Stimulated activated CD8-positive, alpha-beta memory T cell treated with anti-CD3 and anti-CD28 coated beads, Interleukin-12 subunit alpha, Interleukin-12 subunit beta, amount 100 ng/mL, for 1 hour (primary cell): ENCODE measurements around the gene TRIM50.
"Not testable (repeated sequence)": the region's sequence is repeated elsewhere in the genome, so short reads cannot be mapped to it uniquely, and the experiment has no call there.

Experiments used
- DNase-seq: peaks from one replicate; pipeline ENCODE4 v3.0.0-alpha.2; 2020; ENCODE audit warnings: low read depth

The TRIM50 gene

DNA sequence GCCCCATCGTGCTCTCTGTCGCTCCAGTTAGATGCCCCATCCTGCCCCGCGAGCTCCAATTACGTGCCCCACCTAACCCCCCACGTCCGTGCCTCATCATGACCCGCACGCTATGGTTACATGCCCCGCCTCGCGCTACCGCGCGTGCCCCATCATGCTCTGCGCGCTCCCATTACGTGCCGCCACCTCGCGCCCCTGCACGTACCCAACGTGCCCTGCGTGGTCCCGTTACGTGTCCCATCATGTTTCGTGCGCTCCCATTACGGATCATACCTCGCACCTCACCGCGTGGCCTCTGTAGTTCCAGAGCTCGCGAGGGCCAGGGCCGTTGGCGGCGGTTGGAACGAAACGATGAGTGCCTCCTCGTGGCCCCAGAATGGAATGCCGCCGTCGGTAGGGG is at the start of gene TRIM50, which contains the start of gene FKBP6:
Gene TRIM50, minus strand, starts transcription at position 161 of the 400 bp plus-strand sequence. CDS start 3,295 bp downstream, outside the sequence.
Gene FKBP6, plus strand, starts transcription at position 240 of the 400 bp plus-strand sequence. CDS start 268 bp downstream, outside the sequence.
- DNase-seq, result not testable (repeated sequence)

DNA sequence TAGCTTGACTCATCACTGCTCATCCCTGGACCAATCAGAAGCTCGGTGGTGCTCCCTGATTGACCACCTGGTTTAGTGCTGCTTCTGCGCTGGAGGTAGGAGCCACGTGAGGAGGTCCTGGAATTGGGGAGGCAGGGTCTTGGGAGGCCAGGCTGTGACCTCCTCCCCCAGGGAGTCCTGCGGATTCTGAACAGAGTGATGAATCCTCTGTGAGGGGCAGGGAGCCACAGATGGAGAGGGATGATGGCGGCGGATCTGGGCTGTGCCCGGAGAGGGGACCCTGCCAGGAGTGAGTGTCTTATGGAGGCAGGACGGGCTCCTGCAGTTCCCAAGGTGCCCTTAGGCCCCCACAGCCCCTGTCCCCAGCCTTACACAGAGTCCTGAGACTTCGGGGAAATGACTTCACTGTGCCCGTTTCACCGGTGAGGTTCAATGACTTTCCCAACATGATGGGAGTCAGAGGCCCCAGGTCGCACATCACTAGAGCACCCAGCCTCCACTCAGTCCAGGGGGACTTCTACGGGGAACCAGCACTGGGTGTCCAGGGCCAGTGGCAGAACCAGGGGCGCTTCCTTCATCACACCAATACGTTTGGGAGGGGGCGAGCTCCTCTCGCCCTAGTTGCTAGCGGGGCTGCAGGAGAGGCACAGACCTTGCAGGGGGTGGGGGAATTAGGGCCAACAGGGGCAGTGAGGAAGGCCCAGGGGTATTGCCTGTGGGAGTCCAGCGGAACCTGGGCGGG is 49.0 kb upstream of the TRIM50 start:
- DNase-seq, result no peak

DNA sequence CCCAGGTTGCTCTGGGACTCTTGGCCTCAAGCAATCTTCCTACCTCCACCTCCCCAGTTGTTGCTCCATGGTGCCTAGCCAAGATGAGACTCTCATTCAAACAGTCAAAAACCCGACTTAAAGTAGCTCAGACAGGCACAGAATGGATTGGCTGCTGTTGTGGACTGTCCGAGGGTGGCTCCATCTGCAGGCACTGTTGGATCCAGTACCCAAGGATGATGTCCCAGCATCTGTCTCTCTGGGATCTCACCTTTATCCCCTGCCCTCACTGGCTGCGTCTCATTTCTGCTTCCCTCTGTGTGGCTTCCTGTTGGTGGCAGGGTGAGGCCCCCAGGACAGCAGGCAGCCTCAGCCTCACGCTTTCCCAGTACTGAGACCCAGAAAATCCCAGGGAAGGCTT is 48.4 kb upstream of the TRIM50 start:
- DNase-seq, result not testable (repeated sequence)

GRCh38 chr7:73373741-73374140 is 45.9 kb upstream of the TRIM50 start:
- DNase-seq, result no peak

GRCh38 chr7:73369622-73370021 is 41.7 kb upstream of the TRIM50 start:
- no peak for DNase-seq

GRCh38 chr7:73369009-73369408 is 41.1 kb upstream of the TRIM50 start:
- DNase-seq, result no peak

- no peak for DNase-seq
These were observed 39.1 kb upstream of the TRIM50 start for GRCh38 chr7:73366990-73367389.

GRCh38 chr7:73366127-73366526 is 38.2 kb upstream of the TRIM50 start:
- DNase-seq, result no peak

GRCh38 chr7:73364006-73364728 is 36.3 kb upstream of the TRIM50 start:
- no peak for DNase-seq

- no peak for DNase-seq
These were observed 35.5 kb upstream of the TRIM50 start for GRCh38 chr7:73363225-73364005.

DNA sequence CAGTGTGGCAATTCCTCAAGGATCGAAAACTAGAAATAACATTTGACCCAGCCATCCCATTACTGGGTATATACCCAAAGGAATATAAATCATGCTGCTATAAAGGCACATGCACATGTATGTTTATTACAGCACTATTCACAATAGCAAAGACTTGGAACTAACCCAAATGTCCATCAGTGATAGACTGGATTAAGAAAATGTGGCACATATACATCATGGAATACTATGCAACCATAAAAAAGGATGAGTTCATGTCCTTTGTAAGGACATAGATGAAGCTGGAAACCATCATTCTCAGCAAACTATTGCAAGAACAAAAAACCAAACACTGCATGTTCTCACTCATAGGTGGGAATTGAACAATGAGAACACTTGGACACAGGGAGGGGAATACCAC is 32.7 kb upstream of the TRIM50 start:
- not testable (repeated sequence) for DNase-seq

DNA sequence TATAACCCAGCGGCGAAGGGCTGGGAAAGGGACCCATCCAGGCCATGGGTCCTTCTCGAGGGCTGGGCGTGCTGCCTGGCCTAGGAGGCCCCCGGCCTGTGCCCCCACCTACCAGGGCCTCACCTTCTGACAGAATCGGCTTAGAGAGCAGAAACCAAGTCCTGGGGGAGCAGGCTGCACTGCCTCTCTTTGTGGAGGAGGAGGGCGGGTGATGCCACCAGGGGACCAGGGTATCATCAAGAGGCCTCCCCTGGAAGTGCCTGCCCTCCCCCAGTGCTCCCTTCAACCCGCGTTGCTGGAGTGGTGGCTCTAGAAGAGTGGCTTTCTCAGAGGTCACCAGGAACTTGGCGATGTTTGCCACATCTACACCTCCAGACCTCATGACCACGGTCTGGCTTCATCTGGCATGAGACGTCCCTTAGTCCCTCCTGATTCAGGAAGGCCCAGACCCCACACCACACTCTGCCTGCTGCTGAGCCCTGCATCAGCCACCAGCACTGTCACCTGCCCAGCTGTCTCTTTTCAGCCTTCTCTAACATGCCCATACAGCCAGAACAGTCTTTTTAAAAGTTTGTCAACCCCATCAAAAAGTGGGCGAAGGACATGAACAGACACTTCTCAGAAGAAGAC is 32.0 kb upstream of the TRIM50 start:
- DNase-seq, result no peak

DNA sequence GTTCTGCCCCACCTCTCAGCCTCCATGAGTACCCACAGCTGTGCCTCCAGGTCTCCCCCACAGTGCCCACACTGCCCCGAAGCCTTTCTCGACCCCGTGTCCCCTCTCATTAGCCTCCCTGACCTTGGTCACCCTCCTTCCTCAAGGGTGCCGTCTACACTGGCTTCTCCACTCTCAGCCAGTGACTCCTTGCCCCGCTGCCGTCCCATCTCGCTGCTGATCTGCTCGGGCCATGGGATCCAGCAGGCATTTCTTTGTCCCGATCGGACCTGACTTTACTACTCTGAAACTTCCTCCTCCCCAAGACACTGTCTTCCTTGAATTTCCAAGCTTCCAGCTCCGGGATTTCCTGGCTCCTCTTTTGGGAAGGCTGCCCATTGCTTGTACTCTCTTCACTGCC is 31.4 kb upstream of the TRIM50 start:
- no peak for DNase-seq

DNA sequence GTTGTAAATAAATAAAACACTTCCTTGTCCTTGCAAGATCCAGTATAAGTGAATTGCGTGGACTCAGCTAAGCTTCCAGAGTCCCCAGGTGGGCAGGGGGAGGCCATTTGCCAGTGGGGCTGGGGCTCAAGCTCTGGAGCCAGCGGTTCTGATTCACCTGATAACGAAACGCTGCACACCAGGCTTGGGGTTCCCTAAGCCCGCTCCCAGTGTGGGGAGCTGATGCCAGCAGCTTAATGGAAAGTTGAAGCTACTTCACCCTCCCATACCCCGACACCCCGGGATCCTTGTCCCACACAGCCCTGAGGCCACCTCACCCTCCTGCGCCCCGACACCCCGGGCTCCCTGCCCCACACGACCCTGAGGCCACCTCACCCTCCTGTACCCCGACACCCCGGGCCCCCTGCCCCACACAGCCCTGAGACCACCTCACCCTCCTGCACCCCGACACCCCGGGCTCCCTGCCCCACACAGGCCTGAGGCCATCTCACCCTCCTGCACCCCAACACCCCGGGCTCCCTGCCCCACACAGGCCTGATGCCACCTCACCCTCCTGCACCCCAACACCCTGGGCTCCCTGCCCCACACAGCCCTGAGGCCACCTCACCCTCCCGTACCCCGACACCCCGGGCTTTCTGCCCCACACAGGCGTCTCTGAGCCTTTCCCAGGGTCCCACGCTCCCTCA is 30.9 kb upstream of the TRIM50 start:
- DNase-seq, result no peak

DNA sequence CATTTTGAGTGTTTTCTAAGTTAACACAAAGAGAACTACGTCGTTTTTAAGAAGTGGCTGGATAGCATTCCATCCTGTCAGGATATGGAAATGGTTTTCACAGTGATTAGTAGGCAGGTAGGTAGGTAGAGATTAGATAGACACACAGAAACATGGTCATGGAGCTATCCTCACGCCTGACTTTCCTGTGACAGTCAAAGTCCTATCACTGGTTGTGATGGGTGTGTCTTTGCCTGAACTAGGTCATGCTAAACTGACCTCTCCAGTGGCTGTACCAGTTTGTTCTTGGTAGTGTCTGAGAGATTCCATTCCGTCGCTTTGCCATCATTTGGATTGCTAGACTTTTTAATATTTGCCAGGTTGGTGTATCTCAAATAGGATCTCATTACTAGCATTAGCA is 28.3 kb upstream of the TRIM50 start:
- DNase-seq, result no peak

- no peak for DNase-seq
These were observed 26.9 kb upstream of the TRIM50 start for GRCh38 chr7:73354821-73355220.

- no peak for DNase-seq
These were observed 26.3 kb upstream of the TRIM50 start for GRCh38 chr7:73354196-73354595.

DNA sequence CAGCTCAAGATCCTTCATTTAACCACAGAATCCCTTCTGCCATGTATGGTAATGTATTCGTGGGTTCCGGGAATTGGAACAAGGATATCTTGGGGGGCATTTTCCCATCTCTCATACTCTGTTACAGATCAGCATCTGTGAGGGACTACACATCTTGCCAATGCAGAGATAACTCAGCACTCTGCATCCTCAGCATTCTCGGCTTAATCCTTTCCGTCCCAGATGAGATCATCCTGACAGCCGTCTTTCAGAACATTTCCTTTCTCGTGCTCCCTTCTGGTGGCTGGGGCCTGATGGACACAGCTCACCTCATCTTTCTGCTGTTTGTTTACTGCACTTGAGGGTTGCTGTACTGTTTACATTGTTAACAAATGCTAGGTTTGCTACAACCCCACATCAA is 25.4 kb upstream of the TRIM50 start:
- no peak for DNase-seq

DNA sequence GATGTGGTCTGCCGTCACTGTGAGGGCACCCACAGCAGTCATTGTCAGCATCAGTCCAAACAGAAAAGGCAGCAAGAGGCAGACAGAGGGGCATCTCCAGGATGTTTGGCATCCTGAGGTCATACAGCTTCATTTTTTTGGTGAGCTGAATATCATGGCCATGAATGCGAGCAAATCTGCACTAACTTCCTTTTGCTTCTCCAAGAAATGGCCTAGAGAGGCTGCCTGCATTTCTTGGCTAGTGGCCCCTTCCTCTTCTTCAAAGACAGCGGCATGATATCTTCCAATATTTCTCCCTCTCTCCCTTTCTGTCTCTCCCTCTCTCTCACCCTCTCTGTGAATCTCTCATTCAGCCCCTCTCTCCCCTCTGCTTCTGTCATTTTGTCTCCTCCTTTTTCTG is 24.9 kb upstream of the TRIM50 start:
- no peak for DNase-seq

GRCh38 chr7:73351447-73352167 is 23.7 kb upstream of the TRIM50 start:
- no peak for DNase-seq
